ENCODE measurements around the gene CHSY1.

GRCh38 chr15:101165905-101166471, 85.9 kb downstream of the CHSY1 start:
- TF ChIP-seq EZH2 (IDR thresholded peaks at IDR 0.05; ENCODE audit: borderline replicate concordance, low read depth, low read length, poor library complexity, severe bottlenecking) = no peak
- no peak for TF ChIP-seq CTCF (conservative IDR thresholded peaks at IDR 0.05; ENCODE audit: low read depth, low read length)
